H1 (cell line): ENCODE data around the gene CMC4.

ENCODE experiments used
- CEBPB ChIP-seq: IDR thresholded peaks from 2 replicates; pipeline ENCODE4 v1.6.1; 2012; ENCODE audit warnings: low read depth, low read length
- CHD2 ChIP-seq: IDR thresholded peaks from 2 replicates; pipeline ENCODE4 v1.6.1; 2012; ENCODE audit warnings: low read length, improper control_type of control experiment
- POLR2AphosphoS5 ChIP-seq: IDR thresholded peaks from 2 replicates; pipeline ENCODE4 v1.6.1; 2011; ENCODE audit warnings: low read depth, low read length
- RFX5 ChIP-seq: IDR thresholded peaks from 2 replicates; pipeline ENCODE4 v1.6.1; 2011; ENCODE audit warnings: low read depth, low read length, improper control_type of control experiment, borderline replicate concordance
- TF ChIP-seq, protein P1 (sequence below): IDR thresholded peaks from 2 replicates; pipeline ENCODE4 v1.6.1; 2012; ENCODE audit warnings: inconsistent platforms

DNA sequence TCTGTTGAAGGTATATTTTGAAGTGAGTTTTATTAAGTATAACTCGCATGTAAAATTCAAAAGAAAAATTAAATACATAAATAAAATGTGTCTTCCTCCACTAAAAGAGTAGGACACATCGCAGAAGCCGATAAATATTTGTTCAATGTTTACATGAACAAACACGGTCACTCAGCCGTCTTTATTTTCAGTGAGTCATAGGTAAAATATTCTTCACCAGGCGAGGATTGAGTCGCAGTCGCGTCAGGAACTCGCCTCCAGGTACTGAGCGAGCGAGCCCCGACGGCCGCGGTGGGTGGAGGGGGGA lies 44.6 kb downstream of the CMC4 start:
- TF ChIP-seq CEBPB (no peak), POLR2AphosphoS5 (no peak), RFX5 (no peak), CHD2 (no peak)
- TF ChIP-seq, protein P1, sequence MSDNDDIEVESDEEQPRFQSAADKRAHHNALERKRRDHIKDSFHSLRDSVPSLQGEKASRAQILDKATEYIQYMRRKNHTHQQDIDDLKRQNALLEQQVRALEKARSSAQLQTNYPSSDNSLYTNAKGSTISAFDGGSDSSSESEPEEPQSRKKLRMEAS: no peak
